GM18507 (cell line): ENCODE data around the gene TDG.
"Not testable (repeated sequence)": the region's sequence is repeated elsewhere in the genome, so short reads cannot be mapped to it uniquely, and the experiment has no call there.

ENCODE experiments used
- DNase-seq: peaks from one replicate; pipeline ENCODE4 v3.0.0; 2011; ENCODE audit warnings: low read depth; ENCODE audit not compliant: insufficient read length; ENCODE audit errors: extremely low spot score
- FAIRE-seq: peaks from 2 replicates; lab custom pipeline; 2011; peaks lifted over from hg19 to GRCh38; lab: Jason Lieb, UNC

The TDG gene

DNA sequence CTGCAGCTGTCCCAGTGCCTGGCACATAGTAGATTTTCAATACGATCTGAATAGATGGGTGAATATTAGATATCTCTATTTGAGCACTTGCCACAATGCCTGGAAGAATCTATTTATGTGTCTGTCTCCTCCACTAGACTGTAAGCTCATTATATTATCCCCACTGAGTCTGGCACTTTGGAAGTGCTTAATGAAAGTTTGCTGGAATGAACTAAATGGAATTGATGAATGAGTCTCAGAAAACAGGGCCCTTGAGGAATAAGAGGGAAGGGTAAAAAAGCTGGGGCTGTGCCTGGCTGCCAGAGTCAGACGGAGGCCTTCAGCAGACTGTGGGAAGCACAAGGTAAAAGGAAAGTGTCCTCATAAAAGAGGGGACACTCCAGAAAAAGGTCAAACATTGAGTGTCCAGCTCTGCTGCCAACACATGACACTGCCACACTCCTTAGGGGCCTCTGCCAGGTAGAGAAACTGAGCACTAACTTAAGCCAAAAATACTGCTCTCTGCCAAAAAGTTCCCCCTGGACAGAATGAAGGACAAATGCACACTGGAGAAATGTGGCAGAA is 45.0 kb downstream of the TDG start:
- DNase-seq, result no peak
- FAIRE-seq, result no peak

DNA sequence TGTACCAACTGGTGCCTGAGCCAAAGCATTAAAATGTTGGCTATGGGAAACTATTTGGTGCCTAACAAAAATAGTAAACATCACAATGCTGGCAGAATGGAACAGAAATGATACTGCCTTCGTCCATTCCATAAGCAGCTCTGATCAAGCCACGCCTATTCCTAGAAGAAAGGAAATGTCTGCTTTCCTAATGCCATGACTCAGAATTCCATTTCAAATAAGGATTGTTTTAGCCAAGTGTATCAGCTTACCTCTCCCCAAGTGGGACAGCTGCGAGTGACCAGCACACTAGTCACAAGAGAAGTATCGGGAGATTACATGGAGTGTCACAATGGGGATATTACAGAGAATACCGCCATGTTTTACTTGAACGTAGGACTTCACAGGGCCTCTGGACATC is 45.6 kb downstream of the TDG start:
- FAIRE-seq (no peak), DNase-seq (no peak)

DNA sequence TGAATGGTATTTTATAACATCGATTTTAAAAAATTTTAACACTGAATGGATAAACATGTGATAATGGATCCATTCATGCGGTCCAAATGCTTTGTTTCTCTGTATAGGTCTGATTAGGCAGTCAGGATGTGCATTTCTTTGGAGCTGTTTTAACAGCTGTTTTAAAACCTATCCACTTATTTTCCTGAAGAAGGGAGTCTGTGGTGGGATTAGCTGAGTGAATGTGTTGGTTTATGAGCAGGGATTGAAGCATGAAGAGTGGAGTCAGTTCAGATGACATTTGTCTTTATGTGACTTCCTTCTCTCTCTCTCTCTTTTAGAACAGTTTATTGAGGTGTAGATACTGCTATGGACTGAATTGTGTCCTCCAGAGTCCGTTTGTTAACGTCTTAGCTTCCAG is 46.7 kb downstream of the TDG start:
- DNase-seq, result no peak
- FAIRE-seq, result no peak

DNA sequence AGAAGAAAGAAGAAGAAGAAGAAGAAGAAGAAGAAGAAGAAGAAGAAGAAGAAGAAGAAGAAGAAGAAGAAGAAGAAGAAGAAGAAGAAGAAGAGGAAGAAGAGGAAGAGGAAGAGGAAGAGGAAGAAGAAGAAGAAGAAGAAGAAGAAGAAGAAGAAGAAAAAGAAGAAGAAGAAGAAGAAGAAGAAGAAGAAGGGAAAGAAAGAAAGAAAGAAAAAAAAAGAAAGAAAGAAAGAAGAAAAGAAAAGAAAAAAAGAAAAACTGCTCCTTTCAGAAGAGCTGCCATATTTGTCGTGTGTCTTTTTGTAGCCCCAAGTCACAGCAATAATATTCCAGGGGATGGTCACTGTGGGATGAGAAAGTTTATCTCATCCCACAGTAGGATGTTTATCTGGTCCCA is 56.2 kb downstream of the TDG start:
- not testable (repeated sequence) for FAIRE-seq, DNase-seq

DNA sequence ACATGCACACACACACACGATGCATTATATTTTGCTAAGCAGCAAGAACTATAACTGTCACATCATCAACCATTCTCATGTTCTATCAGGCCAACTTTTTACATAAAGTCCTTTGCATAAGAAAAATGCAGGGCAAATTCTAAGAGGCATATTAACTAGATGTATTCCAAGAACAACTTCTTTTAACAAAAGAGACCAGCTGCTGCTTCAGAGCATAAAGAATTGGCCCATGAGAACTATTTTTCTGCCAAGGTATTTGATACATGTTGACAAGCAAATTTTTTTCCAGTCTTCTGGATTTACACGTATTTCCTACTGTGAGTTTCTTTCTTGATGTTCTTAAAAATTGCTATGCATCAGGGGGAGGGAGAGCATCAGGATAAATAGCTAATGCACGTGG is 57.1 kb downstream of the TDG start:
- no peak for DNase-seq
- FAIRE-seq, result no peak

DNA sequence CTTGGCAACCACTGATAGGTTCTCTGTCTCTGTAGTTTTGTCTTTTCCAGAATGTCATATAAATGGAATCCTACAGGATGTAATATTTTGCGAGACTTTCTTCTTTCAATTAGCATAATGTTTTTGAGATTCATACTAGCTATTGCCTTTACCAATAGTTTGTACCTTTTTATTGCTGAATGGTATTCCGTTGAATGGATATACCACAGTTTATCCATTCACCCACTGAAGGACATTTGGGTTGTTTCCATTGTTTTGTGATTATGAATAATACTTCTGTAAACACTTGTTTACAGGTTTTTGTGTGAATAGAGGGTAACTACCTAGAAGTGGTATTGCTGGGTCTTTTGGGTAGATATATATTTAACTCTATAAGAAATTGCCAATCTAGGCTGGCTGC is 58.0 kb downstream of the TDG start:
- DNase-seq (no peak), FAIRE-seq (no peak)

DNA sequence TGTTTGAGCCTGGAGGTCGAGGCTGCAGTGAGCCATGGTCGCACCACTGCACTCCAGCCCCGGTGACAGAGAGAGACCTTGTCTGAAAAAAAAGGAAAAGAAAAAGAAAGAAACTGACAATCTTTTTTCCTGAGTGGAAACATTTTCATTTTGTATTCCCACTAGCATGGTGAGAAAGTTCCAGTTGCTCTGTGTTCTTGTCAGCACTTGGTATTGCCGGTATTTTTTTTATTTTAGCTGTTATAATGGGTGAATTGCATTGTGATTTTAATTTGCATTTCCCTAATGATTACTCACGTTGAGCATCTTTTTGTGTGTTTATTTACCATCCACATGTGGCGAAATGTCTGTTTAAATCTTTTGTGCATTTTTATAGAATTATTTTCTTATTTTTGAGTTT is 58.7 kb downstream of the TDG start:
- FAIRE-seq (no peak), DNase-seq (no peak)

DNA sequence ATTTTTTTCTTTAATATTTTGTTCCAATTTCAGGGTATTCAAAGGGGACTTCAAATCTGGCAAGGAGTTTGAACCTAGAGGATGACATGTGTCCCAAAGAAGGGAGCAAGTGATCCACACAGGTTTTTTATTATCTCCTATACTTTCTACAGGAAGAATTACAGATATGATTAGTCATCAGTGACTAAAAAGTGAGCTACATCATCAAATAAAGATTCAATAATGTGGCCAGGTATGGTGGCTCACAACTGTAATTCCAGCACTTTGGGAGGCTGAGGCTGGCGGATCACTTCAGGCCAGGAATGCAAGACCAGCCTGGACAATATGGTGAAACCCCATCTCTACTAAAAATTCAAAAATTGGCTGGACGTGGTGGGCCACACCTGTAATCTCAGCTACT is 60.1 kb downstream of the TDG start:
- FAIRE-seq, result no peak
- no peak for DNase-seq

DNA sequence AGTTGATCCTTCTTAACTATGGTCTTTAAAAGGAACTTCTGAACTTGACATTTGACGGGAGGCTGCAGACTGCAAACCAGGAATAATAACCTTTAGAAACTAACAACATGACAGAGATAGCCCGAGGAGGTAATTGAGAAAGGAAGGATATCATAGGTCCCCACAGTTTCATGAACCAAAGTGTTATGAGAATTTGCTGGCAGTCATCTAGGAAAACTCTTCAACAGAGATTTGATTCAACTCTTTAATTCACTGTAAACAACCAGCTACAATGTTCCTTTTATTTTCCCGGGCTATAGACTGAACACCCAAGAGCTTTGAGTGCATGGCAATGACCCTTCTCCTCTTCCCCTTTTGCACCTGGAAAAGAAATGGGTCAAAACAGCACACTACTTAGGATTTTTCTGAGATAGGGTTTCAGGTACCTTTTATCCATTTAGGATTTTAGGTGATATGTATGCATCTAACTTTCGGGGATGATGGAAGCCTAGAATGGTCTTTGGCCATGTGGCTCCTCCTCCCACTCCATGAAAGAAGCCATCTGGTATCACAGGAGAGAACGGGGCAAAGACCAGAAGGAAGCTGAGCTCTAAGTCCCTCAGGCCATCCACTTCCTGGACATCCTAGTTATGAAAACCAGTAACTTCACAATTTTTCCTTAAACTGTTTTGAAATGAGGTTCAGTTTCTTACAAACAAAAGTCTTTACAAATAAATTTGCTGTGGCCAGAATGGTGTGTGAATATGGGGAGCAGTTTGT is 61.3 kb downstream of the TDG start:
- FAIRE-seq (no peak), DNase-seq (no peak)

DNA sequence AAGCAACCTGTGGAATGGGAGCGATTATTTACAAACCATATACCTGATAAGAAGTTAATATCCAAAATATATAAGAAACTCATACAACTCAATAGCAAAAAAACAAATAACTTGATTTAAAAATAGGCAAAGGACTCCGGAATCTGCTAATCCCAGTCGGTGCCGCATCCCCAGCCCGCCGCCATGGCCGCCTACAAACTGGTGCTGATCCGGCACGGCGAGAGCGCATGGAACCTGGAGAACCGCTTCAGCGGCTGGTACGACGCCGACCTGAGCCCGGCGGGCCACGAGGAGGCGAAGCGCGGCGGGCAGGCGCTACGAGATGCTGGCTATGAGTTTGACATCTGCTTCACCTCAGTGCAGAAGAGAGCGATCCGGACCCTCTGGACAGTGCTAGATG is 64.9 kb downstream of the TDG start:
- not testable (repeated sequence) for FAIRE-seq, DNase-seq

DNA sequence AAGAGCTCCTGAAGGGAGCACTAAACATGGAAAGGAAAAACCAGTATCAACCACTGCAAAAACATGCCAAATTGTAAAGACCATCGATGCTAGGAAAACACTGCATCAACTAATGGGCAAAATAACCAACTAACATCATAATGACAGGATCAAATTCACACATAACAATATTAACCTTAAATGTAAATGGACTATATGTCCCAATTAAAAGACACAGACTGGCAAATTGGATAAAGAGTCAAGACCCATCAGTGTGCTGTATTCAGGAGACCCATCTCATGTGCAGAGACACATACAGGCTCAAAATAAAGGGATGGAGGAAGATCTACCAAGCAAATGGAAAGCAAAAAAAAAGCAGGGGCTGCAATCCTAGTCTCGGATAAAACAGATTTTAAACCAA is 70.5 kb downstream of the TDG start:
- not testable (repeated sequence) for FAIRE-seq, DNase-seq
